HG02588 (cell line): ENCODE results near the gene SPAAR.
"Not testable (repeated sequence)": the region's sequence is repeated elsewhere in the genome, so short reads cannot be mapped to it uniquely, and the experiment has no call there.

Experiments
- ATAC-seq: cut with Tn5 transposase; IDR thresholded peaks from one replicate; pipeline ENCODE4 v1.9.1; 2021; ENCODE audit warnings: mild to moderate bottlenecking, moderate library complexity; ENCODE audit not compliant: unreplicated experiment

Gene SPAAR

GRCh38 chr9:35909274-35909673 lies at the start of gene SPAAR:
Gene SPAAR, plus strand, starts transcription at chr9:35909490. Its CDS starts 974 bp downstream, at chr9:35910464.
- no peak for ATAC-seq

- ATAC-seq = no peak
Measured at GRCh38 chr9:35859990-35860339, 49.3 kb upstream of the SPAAR start.

GRCh38 chr9:35861161-35861897 lies 48.0 kb upstream of the SPAAR start:
- no peak for ATAC-seq

GRCh38 chr9:35862328-35862727 lies 47.0 kb upstream of the SPAAR start:
- no peak for ATAC-seq

GRCh38 chr9:35863583-35863982 lies 45.7 kb upstream of the SPAAR start:
- no peak for ATAC-seq

GRCh38 chr9:35864695-35865255 lies 44.5 kb upstream of the SPAAR start:
- ATAC-seq = no peak

GRCh38 chr9:35867538-35867937 lies 41.8 kb upstream of the SPAAR start:
- no peak for ATAC-seq

- ATAC-seq = no peak
Measured at GRCh38 chr9:35868933-35869332, 40.4 kb upstream of the SPAAR start.

GRCh38 chr9:35869621-35870216 lies 39.6 kb upstream of the SPAAR start:
- ATAC-seq = no peak

GRCh38 chr9:35870351-35870923 lies 38.9 kb upstream of the SPAAR start, which contains the start of gene OR13J1:
Gene OR13J1, minus strand, starts transcription at chr9:35870401. Its CDS starts 0 bp downstream, at chr9:35870401.
- ATAC-seq = no peak

- ATAC-seq = no peak
Measured at GRCh38 chr9:35871545-35871944, 37.7 kb upstream of the SPAAR start.

GRCh38 chr9:35872505-35872904 lies 36.8 kb upstream of the SPAAR start:
- no peak for ATAC-seq

- ATAC-seq = no peak
Measured at GRCh38 chr9:35882263-35882848, 26.9 kb upstream of the SPAAR start.

GRCh38 chr9:35882996-35883395 lies 26.3 kb upstream of the SPAAR start:
- ATAC-seq = no peak

- not testable (repeated sequence) for ATAC-seq
Measured at GRCh38 chr9:35884908-35885307, 24.4 kb upstream of the SPAAR start.

- ATAC-seq = no peak
Measured at GRCh38 chr9:35891646-35892045, 17.6 kb upstream of the SPAAR start.

GRCh38 chr9:35892051-35892450 lies 17.2 kb upstream of the SPAAR start:
- ATAC-seq = no peak

- ATAC-seq = no peak
Measured at GRCh38 chr9:35896570-35896969, 12.7 kb upstream of the SPAAR start.

- ATAC-seq = not testable (repeated sequence)
Measured at GRCh38 chr9:35897376-35898099, 11.8 kb upstream of the SPAAR start.

GRCh38 chr9:35898337-35898736 lies 11.0 kb upstream of the SPAAR start:
- ATAC-seq = no peak

GRCh38 chr9:35899021-35899420 lies 10.3 kb upstream of the SPAAR start:
- no peak for ATAC-seq
